ENCODE results near the gene OR6V1.
"Not testable (repeated sequence)": the region's sequence is repeated elsewhere in the genome, so short reads cannot be mapped to it uniquely, and the experiment has no call there.

Gene OR6V1

DNA sequence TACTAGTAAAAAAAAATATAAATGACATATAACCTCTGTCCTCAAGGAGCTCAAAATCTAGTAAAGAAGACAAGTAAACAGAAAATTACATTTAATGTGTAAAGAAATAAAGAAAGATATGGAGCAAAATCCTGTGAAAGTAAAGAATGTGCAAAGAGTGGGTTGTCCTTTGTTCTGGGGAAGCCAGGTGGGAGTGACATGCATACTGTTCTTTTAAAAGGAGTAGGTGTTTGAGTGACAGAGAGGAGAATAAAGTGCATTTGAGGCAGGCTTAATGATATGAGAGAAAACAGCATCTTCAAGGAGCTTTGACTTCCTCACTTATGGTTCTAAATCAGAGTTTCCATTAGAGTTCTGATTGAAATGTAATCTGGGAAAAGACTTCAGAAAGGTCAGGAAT is 22.0 kb downstream of the OR6V1 start:
- no peak for DNase-seq (ENCODE audit: extremely low read depth, low read depth)
- TF ChIP-seq, protein P1, sequence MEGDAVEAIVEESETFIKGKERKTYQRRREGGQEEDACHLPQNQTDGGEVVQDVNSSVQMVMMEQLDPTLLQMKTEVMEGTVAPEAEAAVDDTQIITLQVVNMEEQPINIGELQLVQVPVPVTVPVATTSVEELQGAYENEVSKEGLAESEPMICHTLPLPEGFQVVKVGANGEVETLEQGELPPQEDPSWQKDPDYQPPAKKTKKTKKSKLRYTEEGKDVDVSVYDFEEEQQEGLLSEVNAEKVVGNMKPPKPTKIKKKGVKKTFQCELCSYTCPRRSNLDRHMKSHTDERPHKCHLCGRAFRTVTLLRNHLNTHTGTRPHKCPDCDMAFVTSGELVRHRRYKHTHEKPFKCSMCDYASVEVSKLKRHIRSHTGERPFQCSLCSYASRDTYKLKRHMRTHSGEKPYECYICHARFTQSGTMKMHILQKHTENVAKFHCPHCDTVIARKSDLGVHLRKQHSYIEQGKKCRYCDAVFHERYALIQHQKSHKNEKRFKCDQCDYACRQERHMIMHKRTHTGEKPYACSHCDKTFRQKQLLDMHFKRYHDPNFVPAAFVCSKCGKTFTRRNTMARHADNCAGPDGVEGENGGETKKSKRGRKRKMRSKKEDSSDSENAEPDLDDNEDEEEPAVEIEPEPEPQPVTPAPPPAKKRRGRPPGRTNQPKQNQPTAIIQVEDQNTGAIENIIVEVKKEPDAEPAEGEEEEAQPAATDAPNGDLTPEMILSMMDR (IDR thresholded peaks at IDR 0.05; ENCODE audit: low read depth, low read length, missing control alignments), result no peak
- no peak overlapping the region for H3K4me3 ChIP-seq (replicated peaks; ENCODE audit: low read depth, low read length)

DNA sequence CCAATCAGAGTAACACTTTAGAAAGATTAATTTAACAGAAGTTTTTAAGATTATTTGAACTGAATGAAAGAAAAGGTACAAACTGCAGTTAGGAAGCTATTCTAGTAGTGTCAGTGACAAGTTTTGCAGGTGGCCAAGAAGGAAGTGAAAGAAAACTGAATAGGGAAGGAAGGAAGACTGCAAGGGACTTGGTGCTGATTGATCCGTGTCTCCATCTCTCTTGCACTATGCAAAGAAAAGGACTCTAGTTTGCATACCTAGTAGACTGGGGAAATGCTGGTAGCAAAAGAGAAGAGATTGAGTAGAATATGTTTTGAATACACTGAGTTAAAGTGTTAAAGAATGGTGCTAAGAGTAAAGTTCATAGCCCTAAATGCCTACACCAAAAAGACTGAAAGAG is 33.0 kb downstream of the OR6V1 start:
- TF ChIP-seq, protein P1 (IDR thresholded peaks at IDR 0.05; ENCODE audit: low read depth, low read length, missing control alignments), result no peak
- DNase-seq (ENCODE audit: extremely low read depth, low read depth), result no peak

DNA sequence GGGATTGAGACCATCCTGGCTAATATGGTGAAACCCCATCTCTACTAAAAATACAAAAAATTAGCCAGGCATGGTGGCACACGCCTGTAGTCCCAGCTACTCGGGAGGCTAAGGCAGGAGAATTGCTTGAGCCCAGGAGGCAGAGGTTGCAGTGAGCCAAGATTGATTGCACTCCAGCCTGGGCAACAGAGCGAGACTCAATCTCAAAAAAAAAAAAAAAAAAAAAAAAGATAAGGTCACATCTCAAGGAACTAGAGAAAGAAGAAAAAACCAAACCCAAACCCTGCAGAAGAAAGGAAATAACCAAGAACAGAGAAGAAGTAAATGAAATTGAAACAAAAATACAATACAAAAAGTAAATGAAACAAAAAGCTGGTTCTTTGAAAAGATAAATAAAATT is 33.5 kb downstream of the OR6V1 start:
- not testable (repeated sequence) for DNase-seq (ENCODE audit: extremely low read depth, low read depth); H3K4me3 ChIP-seq (replicated peaks; ENCODE audit: low read depth, low read length)

More for the DNA sequence above, 33.0 kb downstream of the OR6V1 start:
- H3K4me3 ChIP-seq (replicated peaks; ENCODE audit: low read depth, low read length), result no peak overlapping the region

DNA sequence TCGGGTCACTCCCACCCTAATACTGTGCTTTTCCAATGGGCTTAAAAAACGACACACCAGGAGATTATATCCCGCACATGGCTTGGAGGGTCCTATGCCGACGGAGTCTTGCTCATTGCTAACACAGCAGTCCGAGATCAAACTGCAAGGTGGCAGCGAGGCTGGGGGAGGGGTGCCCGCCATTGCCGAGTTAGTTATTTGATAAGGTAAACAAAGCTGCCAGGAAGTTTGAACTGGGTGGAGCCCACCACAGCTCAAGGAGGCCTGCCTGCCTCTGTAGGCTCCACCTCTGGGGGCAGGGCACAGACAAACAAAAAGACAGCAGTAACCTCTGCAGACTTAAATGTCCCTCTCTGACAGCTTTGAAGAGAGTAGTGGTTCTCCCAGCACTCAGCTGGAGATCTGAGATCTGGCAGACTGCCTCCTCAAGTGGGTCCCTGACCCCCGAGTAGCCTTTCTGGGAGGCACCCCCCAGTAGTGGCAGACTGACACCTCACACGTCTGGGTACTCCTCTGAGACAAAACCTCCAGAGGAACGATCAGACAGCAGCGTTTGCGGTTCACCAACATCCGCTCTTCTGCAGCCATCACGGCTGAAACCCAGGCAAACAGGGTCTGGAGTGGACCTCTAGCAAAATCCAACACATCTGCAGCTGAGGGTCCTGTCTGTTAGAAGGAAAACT is 36.5 kb downstream of the OR6V1 start:
- not testable (repeated sequence) for H3K4me3 ChIP-seq (replicated peaks; ENCODE audit: low read depth, low read length)

DNA sequence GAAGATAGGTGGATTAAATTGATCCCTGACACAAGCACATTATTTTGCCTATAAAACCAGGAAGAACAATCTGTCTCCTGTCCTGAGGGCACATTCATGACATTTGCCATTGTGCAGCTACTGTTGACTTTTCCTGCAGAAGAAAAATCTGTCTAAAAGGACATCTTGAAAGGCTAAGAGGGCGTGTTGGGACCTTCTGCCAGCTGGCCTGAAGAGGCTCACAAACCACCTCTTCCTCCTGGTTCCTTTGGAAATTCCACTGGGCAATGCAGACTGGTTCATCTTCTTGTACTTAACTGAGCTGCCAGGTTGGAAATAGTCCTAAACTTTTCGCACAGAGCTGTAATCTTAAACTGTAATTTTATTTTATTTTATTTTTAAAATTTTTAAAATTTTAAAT is 44.0 kb downstream of the OR6V1 start:
- TF ChIP-seq, protein P1 (IDR thresholded peaks at IDR 0.05; ENCODE audit: low read depth, low read length, missing control alignments), result no peak

More for the DNA sequence above, 36.5 kb downstream of the OR6V1 start:
- not testable (repeated sequence) for DNase-seq (ENCODE audit: extremely low read depth, low read depth)

DNA sequence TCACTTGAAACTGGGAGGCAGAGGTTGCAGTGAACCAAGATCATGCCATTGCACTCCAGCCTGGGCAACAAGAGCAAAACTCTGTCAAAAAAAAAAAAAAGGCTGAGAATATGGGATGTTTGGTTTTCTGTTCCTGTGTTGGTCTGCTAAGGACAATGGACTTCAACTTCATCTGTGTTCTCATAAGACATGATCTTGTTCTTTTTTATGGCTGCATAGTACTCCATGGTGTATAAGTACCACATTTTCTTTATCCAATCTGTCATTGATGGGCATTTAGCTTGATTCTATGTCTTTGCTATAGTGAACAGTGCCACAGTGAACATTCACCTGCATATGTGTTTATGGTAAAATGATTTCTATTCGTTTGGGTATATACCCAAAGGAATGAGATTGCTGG is 47.4 kb downstream of the OR6V1 start:
- H3K4me3 ChIP-seq (replicated peaks; ENCODE audit: low read depth, low read length), result not testable (repeated sequence)

More for the DNA sequence above, 44.0 kb downstream of the OR6V1 start:
- no peak overlapping the region for H3K4me3 ChIP-seq (replicated peaks; ENCODE audit: low read depth, low read length)
- no peak for DNase-seq (ENCODE audit: extremely low read depth, low read depth)

More for the DNA sequence above, 47.4 kb downstream of the OR6V1 start:
- DNase-seq (ENCODE audit: extremely low read depth, low read depth), result not testable (repeated sequence)

All from HFF-Myc (cell line).